Nephron (organoid): Measurements from ENCODE around the gene BCL11B.

Source experiments
- H3K27ac Mint-ChIP-seq, 3 experiments: 2 replicates each; pipeline ENCODE4 v1.8.0; 2020; ENCODE audit warnings: mixed read lengths in 3 of 3, mild to moderate bottlenecking in 2 of 3, moderate library complexity in 1 of 3
- H3K27me3 Mint-ChIP-seq: 2 replicates; pipeline ENCODE4 v1.8.0; 2021; ENCODE audit warnings: low read depth, mild to moderate bottlenecking, moderate library complexity, mixed read lengths
- H3K36me3 Mint-ChIP-seq: 2 replicates; pipeline ENCODE4 v1.8.0; 2020; ENCODE audit warnings: low read depth, mixed read lengths
- H3K4me1 Mint-ChIP-seq: 2 replicates; pipeline ENCODE4 v1.8.0; 2020; ENCODE audit warnings: mixed read lengths
- H3K4me3 Mint-ChIP-seq, 3 experiments: 2 replicates each; pipeline ENCODE4 v1.8.0; 2020; ENCODE audit warnings: mild to moderate bottlenecking in 3 of 3, mixed read lengths in 3 of 3, moderate library complexity in 2 of 3
- H3K9me3 Mint-ChIP-seq: 2 replicates; pipeline ENCODE4 v1.8.0; 2020; ENCODE audit warnings: mixed read lengths
- CTCF ChIP-seq, 3 experiments: fragments of 200-600 bp; sonication (generic); IDR thresholded peaks; one replicate each; pipeline ENCODE4 v1.5.0; 2021; ENCODE audit warnings: antibody characterized with exemption in 3 of 3; ENCODE audit not compliant: unreplicated experiment in 3 of 3

Gene BCL11B

GRCh38 chr14:99313234-99313633 is 41.2 kb upstream of the BCL11B start:
- Mint-ChIP-seq H3K4me1 (no peaks in the 10 kb centered on the region), H3K9me3 (peaks cover 9% of the 10 kb centered on the region), H3K4me3 (no peak overlapping the region), H3K36me3 (no peaks in the 10 kb centered on the region), H3K27me3 (no peaks in the 10 kb centered on the region), H3K27ac (no peak overlapping the region)
- no peak for TF ChIP-seq CTCF (IDR thresholded peaks at IDR 0.05; ENCODE audit: unreplicated experiment in 3 of 3)

GRCh38 chr14:99312106-99312505 is 40.1 kb upstream of the BCL11B start:
- Mint-ChIP-seq H3K4me1 (no peaks in the 10 kb centered on the region), H3K36me3 (no peaks in the 10 kb centered on the region), H3K4me3 (no peak overlapping the region), H3K9me3 (peaks cover 9% of the 10 kb centered on the region), H3K27me3 (no peaks in the 10 kb centered on the region), H3K27ac (no peak overlapping the region)
- no peak for TF ChIP-seq CTCF (IDR thresholded peaks at IDR 0.05; ENCODE audit: unreplicated experiment in 3 of 3)

- Mint-ChIP-seq H3K4me3 (no peak overlapping the region), H3K36me3 (no peaks in the 10 kb centered on the region), H3K27me3 (no peaks in the 10 kb centered on the region), H3K9me3 (peaks cover 19% of the 10 kb centered on the region), H3K27ac (no peak overlapping the region), H3K4me1 (no peaks in the 10 kb centered on the region)
- TF ChIP-seq CTCF (IDR thresholded peaks at IDR 0.05; ENCODE audit: unreplicated experiment in 3 of 3) = no peak
These were observed 37.3 kb upstream of the BCL11B start for GRCh38 chr14:99309220-99309766.

- no peaks in the 10 kb centered on the region for H3K27me3 Mint-ChIP-seq
- peaks cover 30% of the 10 kb centered on the region for H3K9me3 Mint-ChIP-seq
- no peak overlapping the region for H3K27ac Mint-ChIP-seq
- no peak overlapping the region for H3K4me3 Mint-ChIP-seq
- no peak for TF ChIP-seq CTCF (IDR thresholded peaks at IDR 0.05; ENCODE audit: unreplicated experiment in 3 of 3)
- H3K4me1 Mint-ChIP-seq = no peaks in the 10 kb centered on the region
- peaks cover 4% of the 10 kb centered on the region for H3K36me3 Mint-ChIP-seq
These were observed 32.2 kb upstream of the BCL11B start for GRCh38 chr14:99304208-99304607.

- TF ChIP-seq CTCF (IDR thresholded peaks at IDR 0.05; ENCODE audit: unreplicated experiment in 3 of 3) = no peak
- H3K4me3 Mint-ChIP-seq = no peak overlapping the region
- no peaks in the 10 kb centered on the region for H3K27me3 Mint-ChIP-seq
- peaks cover 4% of the 10 kb centered on the region for H3K36me3 Mint-ChIP-seq
- peaks cover 42% of the 10 kb centered on the region for H3K9me3 Mint-ChIP-seq
- H3K27ac Mint-ChIP-seq = no peak overlapping the region
- no peaks in the 10 kb centered on the region for H3K4me1 Mint-ChIP-seq
These were observed 28.2 kb upstream of the BCL11B start for GRCh38 chr14:99300190-99300589.

GRCh38 chr14:99296517-99296916 is 24.5 kb upstream of the BCL11B start:
- peaks cover 36% of the 10 kb centered on the region for H3K9me3 Mint-ChIP-seq
- no peak for TF ChIP-seq CTCF (IDR thresholded peaks at IDR 0.05; ENCODE audit: unreplicated experiment in 3 of 3)
- H3K36me3 Mint-ChIP-seq = peaks cover 4% of the 10 kb centered on the region
- H3K27ac Mint-ChIP-seq = no peak overlapping the region
- H3K4me3 Mint-ChIP-seq = no peak overlapping the region
- no peaks in the 10 kb centered on the region for H3K4me1 Mint-ChIP-seq
- H3K27me3 Mint-ChIP-seq = no peaks in the 10 kb centered on the region
